Activated CD8-positive, alpha-beta memory T cell treated with anti-CD3 and anti-CD28 coated beads, Interleukin-2, amount 50 U/mL, for 24 hours (primary cell): ENCODE data around the gene TMEM240.
"Not testable (repeated sequence)": the region's sequence is repeated elsewhere in the genome, so short reads cannot be mapped to it uniquely, and the experiment has no call there.

ENCODE experiments used
- DNase-seq: peaks from one replicate; pipeline ENCODE4 v3.0.0-alpha.2; 2020; ENCODE audit errors: extremely low read depth

Gene TMEM240

DNA sequence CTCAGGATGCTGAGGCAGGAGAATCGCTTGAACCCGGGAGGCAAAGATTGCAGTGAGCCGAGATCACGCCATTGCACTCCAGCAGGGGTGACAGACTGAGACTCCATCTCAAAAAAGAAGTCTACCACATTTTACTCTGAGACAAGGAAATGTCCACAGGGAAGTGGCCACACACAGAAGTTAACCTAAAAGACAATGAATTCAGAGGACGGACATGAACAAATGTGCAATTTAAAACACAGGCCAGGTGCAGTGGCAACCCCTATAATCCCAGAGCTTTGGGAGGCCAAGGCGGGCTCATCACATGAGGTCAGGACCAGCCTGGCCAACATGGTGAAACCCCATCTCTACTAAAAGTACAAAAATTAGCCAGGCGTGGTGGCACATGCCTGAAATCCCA lies 17.3 kb upstream of the TMEM240 start:
- not testable (repeated sequence) for DNase-seq

DNA sequence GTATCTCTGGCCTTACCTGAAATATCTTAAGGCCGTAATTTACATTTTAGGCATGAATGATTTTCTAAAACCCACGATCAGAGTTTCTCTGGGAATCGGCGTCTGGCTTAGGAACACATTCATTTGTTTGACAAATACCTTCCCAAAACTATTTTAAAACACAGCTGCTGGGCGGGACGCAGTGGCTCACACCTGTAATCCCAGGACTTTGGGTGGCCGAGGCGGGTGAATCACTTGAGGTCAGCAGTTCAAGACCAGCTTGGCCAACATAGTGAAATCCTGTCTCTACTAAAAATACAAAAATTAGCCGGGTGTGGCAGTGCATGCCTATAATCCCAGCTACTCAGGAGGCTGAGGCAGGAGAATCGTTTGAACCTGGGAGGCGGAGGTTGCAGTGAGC lies 16.5 kb upstream of the TMEM240 start:
- not testable (repeated sequence) for DNase-seq

DNA sequence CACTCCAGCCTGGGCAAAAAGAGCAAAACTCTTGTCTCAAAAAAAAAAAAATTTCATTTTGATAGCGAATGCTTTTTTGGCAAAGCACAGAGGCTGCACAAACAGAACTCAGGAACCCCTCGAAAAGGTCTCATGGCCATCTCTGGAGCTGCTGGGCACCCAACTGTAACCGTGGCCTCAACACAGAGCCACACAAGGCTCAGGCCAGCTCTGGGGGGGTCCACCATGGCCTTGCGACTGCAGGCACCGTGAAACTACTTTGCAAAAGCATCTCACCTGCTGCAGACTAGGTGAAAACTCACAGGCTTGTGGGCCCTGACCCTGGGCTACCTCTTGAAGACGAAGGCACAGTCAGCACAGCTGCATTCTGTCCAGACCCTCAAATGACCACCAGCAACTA lies 16.1 kb upstream of the TMEM240 start:
- no peak for DNase-seq

DNA sequence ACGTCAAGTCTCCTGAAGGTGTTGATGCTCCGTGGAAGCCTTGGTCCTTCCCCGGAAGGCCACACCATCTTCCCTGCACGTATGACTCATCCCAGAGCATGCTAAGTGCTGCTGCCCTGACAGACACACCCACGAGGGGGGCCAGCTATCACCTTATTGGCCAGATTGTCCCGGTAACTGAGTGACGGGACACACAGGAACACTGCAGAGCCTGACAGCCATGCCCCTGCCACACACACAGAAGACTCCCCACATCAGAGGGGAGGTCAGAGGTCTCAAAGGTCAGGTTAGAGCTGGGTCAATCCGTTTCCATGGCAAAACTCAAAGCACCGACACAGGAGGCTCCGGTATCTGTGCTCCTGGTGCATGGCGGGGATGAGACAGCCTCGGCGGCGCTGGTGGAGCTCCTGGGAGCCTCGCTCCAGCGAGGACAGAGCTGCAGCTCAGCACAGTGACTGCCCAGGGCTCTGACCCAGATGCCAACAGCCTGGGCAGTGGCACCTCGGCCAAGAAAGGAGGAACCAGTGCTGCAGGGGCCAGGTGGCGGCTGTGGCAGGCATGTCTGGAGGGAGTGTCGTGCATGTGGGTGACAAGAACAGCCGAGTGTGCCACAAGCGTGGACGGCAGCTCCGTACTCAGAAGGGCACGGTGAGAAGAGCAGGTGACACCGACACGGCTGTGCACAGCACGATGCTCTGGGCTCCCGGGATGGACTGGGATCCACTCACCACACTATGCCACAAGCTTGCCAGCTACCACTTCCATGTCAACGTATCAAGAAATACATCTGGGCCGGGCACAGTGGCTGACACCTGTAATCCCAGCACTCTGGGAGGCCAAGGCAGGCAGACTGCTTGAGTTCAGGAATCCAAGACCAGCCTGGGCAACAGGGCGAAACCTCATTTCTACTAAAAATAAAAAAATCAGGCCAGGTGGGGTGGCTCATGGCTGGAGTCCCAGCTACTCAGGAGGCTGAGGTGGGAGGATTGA lies 14.8 kb upstream of the TMEM240 start:
- no peak for DNase-seq

DNA sequence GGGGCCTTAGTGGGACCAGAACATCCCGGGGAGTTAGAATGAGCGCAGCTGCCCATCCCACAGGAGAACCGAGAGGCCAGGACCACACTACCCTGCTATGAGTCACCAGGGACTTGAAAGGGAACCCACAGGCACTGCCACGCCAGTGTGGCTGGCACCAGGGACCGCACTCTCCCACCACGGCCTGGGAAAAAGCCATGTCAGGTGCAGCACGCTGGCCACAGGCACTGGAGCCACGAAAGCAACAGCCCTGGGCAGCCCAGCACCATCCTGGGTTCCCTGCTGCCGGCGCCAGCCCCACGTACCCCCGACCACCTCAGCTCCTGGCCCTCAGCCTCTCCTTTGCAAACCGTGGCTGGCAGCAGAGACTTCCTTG lies 14.1 kb upstream of the TMEM240 start:
- no peak for DNase-seq

DNA sequence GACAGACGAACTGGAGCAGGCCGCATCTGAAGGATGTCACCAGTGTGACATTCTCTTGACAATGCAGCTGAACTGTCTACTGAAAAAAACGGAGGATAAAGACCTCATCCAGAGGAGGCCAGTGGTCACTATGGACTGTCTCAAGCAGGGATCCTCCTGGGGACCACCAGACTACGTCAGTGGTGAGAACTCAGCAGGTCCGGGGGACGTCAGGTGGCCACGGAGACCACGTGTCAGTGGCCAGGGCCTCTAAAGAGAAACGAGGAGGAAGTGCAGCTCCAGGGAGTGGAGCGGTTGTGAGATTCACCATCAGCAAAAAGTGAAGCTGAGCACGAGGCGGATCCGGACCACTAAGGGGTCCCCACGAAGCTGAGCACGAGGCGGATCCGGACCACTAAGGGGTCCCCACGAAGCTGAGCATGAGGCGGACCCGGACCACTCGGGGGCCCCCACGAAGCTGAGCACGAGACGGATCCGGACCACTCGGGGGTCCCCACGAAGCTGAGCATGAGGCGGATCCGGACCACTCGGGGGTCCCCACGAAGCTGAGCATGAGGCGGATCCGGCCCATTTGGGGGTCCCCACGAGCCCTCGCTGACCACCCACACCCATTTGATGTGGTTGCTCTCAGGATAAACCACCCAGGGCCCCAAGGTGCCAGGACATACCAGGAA lies 13.5 kb upstream of the TMEM240 start:
- DNase-seq = no peak

DNA sequence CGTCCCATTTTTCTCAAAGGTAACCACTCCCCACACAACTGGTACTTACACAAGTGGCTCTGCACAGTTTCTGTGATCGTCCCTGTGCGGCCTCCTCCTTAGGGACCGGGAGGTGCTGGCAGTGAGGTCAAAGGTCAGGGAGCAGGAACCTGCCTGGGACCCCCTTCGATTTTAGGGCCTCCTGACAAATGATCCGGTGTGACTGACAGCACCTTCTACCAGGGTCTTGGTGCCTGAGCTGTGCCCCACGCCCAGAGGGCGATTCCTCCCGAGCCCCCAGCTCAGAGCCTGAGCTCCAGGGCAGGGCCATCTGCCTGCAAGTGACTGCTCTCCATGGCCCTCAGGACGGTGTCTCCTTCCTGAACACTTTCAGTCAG lies 11.8 kb upstream of the TMEM240 start:
- DNase-seq = no peak

DNA sequence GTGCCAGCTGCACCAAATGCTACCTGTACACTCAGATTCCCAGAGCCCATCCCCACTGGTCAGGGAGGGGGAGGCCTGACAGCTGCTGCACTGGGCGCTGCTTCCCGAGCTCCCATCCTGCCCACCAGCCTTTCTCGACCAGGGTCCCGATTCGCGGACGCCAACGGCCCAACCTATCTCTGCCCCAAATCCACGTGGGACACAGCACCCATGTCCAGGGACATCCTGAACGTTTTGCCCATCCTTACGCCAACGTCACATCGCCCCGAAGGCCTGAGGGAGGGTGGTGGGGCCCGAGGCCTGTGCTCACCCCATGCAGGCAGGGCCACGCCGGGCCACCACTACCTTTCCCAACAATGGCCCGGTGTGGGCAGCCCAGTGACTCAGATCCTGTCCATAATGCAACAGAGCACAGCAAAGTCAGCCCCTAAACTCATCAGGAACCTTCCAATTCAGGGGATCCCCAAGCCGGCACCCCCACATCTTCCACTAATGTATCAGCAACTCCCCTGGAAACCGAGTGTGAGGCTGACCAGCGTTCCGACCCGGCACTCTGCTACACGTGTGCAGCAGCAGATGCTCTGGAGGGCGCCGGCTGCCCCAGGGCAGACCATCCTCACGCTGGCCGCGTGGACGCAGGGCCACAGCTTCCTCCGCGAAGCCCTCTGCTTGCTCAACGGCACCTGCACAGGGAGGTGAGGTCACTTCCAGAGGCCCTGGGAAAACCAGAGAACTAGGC lies 11.3 kb upstream of the TMEM240 start:
- no peak for DNase-seq

DNA sequence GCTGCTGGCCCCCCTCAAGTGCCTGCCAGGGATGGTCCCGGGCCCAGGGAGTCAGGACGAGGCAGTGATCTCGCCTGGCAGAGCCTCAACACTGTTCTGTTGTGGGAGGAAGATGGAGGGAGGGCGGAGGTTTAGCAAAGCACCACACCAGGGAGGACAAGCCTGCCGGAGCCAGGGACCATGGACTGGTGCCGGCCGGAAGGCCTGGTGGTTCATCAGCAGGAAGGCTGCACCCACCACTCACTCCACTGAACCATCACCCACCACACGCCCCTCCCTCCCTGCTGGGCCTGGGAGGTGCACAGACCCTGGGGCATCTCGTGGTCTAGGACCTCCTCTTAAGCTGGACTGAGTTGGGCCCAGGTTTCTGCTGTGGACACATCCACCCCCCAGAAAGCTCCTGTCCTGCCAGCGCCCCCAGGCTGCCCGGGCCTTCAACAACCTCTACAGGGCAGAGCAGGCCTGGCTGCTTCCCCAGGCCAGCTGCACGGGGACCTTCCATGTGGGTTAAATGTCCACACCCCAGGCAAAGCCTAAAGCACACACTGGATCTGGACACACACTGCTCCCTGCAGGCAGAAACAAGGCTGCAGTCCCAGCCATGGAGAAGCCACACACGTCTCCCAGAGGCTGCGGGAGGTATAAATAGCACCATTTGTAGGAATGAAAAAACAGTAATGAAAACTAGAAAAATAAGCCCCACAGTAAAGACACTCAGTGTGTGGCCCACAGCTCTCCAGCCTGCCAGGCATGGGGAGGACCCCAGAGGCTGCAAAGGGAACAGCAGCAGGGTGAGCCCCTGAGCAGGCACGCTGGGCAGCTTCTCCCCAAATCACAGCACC lies 10.4 kb upstream of the TMEM240 start:
- no peak for DNase-seq

DNA sequence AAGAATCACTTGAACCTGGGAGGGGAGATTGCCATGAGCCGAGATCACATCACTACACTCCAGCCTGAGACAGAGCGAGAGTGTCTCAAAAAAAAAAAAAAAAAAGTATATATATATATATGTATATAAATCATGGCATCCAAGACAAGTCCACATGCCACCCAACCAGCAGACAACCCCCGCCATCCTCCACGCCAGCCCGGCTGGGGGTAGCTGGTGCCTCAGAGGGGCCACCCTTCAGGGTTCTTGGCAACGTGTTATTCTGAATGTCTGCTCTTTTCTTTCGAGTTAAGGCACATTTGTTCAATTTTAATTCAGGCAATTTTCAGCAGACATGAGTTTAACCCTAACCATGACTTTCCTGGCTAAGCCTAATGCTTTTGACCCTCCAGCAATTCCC lies 9.7 kb upstream of the TMEM240 start:
- no peak for DNase-seq

DNA sequence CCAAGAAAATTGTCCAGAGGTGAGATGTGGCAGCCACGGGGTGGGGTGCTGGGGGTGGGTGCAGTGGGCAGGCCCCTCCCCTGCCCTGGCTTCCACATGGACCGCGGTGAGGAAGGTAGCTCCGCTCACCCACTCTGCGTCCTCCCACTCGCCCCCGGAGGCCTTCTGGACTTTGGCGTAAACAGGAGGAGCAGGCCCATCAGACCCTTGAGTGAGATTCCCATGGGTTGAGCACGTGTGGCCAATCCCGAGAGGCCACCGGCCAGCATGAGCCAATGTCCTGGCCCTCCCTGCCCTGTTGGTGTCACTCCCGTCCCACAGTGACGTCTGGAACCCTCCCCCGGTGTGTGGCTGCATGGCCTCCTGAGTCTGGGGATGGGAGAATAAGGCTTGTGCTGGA lies 8.2 kb upstream of the TMEM240 start:
- no peak for DNase-seq

DNA sequence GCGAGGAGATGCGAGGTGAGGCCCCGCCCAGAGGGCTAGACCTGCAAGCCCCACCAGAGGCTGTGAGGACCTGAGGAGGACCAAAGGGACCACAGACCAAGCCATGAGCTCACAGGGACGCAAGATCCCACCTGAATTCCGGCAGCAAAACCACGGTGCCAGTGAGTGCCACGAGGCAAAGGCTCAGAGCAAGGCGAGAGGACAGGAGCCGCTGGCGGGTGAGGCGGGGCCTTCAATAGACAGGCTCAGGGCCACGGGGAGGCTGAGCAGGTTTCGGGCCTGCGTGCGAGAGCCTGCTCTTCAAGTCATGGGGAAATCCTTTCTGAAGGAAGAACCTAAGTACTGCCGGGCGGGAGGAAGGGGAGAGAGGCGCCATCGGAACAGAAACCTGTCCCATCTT lies 7.1 kb upstream of the TMEM240 start:
- DNase-seq = no peak

DNA sequence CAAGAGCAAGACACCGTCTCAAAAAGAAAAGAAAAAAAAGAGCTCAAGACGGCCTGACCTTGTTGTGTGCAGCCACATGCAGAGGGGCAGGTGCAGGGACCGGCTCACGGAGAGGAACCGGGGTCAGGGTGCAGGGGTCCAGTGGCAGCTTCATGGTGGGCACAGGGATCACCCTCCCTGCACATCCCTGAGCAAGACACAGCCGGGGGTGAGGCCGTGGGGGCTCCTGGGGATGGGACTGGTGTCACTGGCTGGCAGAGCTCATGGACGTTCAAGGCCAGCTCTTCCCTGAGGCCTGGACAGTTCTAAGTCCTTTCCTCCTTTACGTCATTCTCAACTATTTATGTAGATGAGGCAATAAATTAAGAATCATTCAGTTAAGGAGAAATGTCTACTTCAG lies 6.6 kb upstream of the TMEM240 start:
- DNase-seq = no peak

DNA sequence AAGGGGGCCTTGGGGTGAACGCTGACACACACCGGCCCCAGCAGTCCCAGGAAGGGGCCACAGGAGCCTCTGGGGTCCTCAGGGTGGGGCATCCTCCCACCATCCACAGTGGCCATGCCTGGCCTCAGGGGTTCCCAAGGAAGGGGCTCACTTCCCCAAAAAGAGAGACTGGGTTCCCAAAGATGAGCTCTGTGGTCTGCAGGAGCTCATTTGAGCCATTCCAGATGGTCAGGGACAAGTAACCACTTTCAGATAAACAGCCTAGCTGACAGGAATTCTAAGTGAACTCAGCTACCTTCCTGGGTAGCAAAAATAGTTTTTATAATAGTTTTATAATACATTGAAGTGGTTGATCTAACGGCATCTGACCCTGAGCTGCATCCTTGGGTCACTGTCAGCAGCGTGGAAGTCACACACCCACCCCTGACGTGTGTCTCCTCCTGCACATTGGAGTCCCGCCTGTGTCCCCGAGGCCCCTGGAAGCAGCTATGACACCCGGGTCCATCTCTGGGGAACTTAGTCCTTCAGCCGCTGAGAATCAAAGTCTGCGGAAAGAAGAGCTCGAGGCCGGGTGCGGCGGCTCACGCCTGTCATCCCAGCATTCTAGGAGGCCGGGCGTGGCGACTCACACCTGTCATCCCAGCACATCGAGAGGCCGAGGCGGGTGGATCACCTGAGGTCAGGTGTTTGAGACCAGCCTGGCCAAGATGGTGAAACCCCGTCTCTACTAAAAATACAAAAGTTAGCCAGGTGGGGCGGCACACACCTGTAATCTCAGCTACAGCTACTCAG lies 5.7 kb upstream of the TMEM240 start:
- no peak for DNase-seq

DNA sequence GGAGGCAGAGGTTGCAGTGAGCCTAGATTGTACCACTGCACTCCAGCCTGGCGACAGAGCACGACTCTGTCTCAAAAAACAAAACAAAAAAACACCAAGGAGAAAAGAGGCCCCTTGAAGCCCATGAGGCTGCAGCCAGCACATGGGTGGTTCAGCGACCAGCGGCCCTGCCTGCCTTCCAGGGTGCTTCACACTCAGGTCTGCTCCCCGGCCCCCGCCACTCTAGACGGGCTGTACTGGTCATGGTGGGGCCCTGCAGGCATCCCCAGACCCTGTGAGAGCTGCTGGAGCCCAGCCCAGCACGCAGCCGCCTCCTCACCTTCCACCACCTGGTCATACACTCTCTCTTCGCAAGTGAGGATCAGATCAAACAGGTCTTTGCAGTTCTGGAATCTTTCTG lies 4.1 kb upstream of the TMEM240 start:
- no peak for DNase-seq

DNA sequence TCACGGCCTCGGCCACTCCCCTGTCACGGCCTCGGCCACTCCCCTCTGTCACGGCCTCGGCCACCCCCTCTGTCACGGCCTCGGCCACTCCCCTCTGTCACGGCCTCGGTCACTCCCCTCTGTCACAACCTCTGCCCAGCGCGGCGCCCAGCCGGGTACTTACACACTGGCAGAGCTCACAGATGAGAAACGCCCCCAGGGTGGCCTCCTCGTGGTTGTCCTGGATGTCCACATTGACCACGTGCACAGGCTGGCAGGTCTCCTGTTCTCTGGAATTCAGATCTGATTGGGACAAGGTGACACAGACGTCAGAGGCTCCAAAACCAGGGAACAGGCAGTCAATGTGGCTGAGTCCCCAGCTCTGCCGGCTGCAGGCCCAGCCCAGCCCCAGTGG lies 3.3 kb upstream of the TMEM240 start:
- no peak for DNase-seq

DNA sequence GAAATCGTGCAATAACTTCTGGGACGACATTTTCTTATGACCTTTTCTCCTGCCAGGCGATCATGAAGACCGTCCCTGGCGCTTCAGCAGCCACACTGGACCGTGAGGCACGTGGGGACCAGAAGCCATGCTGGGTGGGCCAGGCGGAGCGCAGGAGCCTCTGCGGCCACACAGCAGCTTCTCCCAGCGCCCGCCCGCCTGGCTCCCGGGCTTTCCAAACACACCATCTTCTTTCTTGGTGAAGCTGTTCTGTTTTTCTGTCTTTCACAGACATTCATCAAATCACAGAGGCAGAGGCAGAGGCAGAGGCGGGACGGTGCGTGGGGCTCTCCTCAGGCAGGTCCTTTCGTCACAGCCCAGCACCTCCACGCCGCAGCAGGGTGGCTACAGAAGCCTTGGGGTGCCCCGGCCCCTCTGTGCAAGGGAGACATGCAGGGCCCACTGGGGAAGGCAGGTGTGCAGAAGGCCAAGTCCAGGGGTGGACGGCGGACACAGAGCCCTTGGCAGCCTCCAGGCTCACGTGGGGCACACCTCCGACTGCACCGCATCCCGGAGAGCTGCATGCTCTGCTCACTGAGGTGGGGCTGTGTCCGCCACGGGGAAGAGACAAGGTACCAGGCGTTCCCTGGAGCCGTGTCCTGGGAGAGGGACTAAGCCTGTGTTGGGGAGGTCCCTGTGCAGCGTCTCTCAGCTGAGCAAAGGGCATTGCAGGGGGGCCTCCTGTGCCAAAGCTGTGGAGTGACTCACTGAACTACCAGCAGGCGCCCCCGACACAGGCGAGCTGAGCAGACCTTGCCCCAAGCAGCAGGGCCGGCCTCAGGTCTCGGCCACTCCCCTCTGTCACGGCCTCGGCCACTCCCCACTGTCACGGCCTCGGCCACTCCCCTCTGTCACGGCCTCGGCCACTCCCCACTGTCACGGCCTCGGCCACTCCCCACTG lies 2.6 kb upstream of the TMEM240 start:
- DNase-seq = no peak

DNA sequence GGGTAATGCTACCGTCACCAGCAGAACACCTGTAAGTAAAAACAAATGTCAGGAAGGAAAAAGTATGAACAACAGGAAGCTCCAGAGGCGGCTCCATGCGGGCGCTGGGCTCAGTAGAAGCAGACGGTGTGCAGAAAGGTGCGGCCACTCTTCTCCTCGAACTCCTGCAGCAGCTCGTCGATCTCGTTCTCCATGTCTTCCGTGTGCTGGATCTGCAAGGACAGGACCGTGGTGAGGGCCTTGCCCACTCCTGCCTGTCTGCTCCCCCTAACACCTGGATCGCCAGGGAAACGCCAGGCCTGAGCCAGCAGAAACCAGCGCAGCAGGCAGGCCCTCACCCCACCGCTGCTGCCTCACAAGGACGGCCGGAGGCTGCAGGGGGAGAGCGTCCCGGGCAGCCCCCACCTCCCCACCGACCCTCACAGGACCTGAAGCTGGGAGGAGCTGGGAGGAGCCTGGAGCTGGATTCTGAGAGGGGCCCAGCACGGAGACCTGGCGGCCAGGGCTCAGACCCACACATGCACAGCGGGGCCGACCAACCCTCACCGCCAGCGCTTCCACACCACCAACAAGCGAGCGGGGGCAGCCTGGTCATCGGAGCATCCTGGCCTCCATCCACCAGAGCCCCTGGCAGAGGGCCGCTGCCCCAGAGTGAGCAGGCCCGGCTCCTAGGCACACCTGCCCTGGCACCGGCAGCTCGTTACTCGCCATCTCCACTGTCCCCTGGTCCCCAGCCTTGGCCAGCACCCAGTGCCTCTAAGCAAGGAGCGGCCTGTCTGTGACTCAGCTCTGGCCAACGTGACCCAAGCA lies 1.7 kb upstream of the TMEM240 start:
- DNase-seq = no peak
